PC-9 (cell line): Measurements from ENCODE around the gene XAB2. TPM values are rescaled to one million over a fixed set of nuclear protein-coding genes. Genes with fewer than 3 reads are reported as not detected.
A peak's percentile ranks its signal among the peaks of the same experiment; 100 is the strongest.
"Not testable (repeated sequence)": the region's sequence is repeated elsewhere in the genome, so short reads cannot be mapped to it uniquely, and the experiment has no call there.

Experiments used
- BruUV-seq: library from RNA; stranded (reverse); fragments of 400-500 nt; replicated peaks from 2 replicates; lab custom pipeline; 2021; lab: Mats Ljungman, UMichigan
- CTCF ChIA-PET: fragments of 300-600 bp; sonication (Branson Sonifier 250); formaldehyde crosslinking; loops from one replicate; lab custom pipeline; 2022; ENCODE audit warnings: antibody characterized with exemption; lab: Charles Lee
- POLR2A ChIA-PET: fragments of 300-600 bp; sonication (Branson Sonifier 250); formaldehyde crosslinking; loops from one replicate; lab custom pipeline; 2022; ENCODE audit warnings: antibody characterized with exemption; ENCODE audit not compliant: unreplicated experiment; lab: Charles Lee
- DNase-seq, 2 experiments: peaks; one replicate each; pipeline versions ENCODE4 v3.0.0 to v3.0.0-alpha.2; 2015 to 2022; ENCODE audit warnings: mixed read lengths in 1 of 2
- H2AFZ ChIP-seq: fragments of 200-600 bp; sonication (generic); 2 replicates; pipeline ENCODE4 v1.8.1; 2017; ENCODE audit warnings: antibody characterized with exemption
- H3F3A ChIP-seq: fragments of 200-600 bp; sonication (generic); 2 replicates; pipeline ENCODE4 v1.8.1; 2017; ENCODE audit warnings: antibody characterized with exemption, mild to moderate bottlenecking, low read depth; ENCODE audit not compliant: insufficient read depth
- H3K27ac ChIP-seq: fragments of 200-600 bp; sonication (generic); 2 replicates; pipeline ENCODE4 v1.6.1; 2016; ENCODE audit warnings: mixed run types
- H3K27me3 ChIP-seq: fragments of 200-600 bp; sonication (generic); 2 replicates; pipeline ENCODE4 v1.6.1; 2016; ENCODE audit warnings: low read depth, mixed run types; ENCODE audit not compliant: insufficient read depth
- H3K36me3 ChIP-seq: fragments of 200-600 bp; sonication (generic); 2 replicates; pipeline ENCODE4 v1.6.1; 2016; ENCODE audit warnings: low read depth, mixed run types
- H3K4me1 ChIP-seq: fragments of 200-600 bp; sonication (generic); replicated peaks from 2 replicates; pipeline ENCODE4 v1.6.1; 2016; ENCODE audit warnings: mixed run types; ENCODE audit not compliant: insufficient read depth
- H3K4me2 ChIP-seq: fragments of 200-600 bp; sonication (generic); 2 replicates; pipeline ENCODE4 v1.6.1; 2017; ENCODE audit warnings: mixed run types
- H3K4me3 ChIP-seq: fragments of 200-600 bp; sonication (generic); 2 replicates; pipeline ENCODE4 v1.6.1; 2016; ENCODE audit warnings: mixed run types
- H3K79me2 ChIP-seq: fragments of 200-600 bp; sonication (generic); 2 replicates; pipeline ENCODE4 v1.6.1; 2017; ENCODE audit warnings: low read depth, mixed run types
- H3K9me2 ChIP-seq: fragments of 200-600 bp; sonication (generic); 2 replicates; pipeline ENCODE4 v1.8.1; 2017; ENCODE audit warnings: mild to moderate bottlenecking; ENCODE audit not compliant: insufficient read depth
- H3K9me3 ChIP-seq: fragments of 200-600 bp; sonication (generic); 2 replicates; pipeline ENCODE4 v1.8.1; 2016; ENCODE audit warnings: low read depth; ENCODE audit not compliant: insufficient read depth
- H4K20me1 ChIP-seq: fragments of 200-600 bp; sonication (generic); 2 replicates; pipeline ENCODE4 v1.8.1; 2017; ENCODE audit not compliant: insufficient read depth
- EZH2 ChIP-seq: fragments of 200-600 bp; sonication (generic); IDR thresholded peaks from 2 replicates; pipeline ENCODE4 v1.8.0; 2017; ENCODE audit warnings: antibody characterized with exemption, low read depth
- intact Hi-C: fragments of 100-400 bp; cut with micrococcal nuclease; formaldehyde crosslinking; loops from one replicate; pipeline ENCODE4 v1.10.0; 2022; ENCODE audit not compliant: unreplicated experiment
- total RNA-seq: library from RNA; stranded (reverse); gene quantifications from 2 replicates; pipeline ENCODE4 v1.2.3, GENCODE V29; 2021
- TF ChIP-seq, protein P1 (sequence below): fragments of 200-600 bp; sonication (generic); conservative IDR thresholded peaks from 2 replicates; pipeline ENCODE4 v1.6.1; 2017; ENCODE audit warnings: mixed run types, antibody characterized with exemption, mild to moderate bottlenecking, moderate library complexity

Gene XAB2
- total RNA-seq, 1 experiment from 2014 or later = 44.9 TPM

DNA sequence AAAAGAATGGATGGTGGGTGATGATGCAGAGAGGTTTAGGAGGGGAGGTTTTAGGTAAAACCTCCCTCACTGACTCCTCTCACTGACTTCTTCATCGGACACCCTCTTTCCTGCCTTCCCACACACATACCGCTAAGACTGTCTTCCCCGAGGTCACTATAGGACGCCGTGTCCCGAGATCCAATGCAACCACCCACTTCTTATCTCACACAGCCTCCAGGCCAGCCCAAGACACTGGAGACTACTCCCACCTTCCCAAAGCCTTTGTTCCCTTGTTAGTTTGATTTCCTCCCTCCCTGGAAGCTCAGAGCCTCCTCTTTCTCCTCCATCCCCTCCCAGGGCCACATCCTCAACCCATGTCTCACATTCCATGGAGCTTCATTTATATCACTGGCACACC, 50.2 kb downstream of the XAB2 start:
- no peak overlapping the region for H3K4me2 ChIP-seq
- POLR2A ChIA-PET = interaction anchor here (0.6 kb wide), 1 partner anchor 98 kb away, joined by 3 read pairs; no protein-coding TSS in a partner anchor
- no TSS peak for BruUV-seq

GRCh38 chr19:7578127-7578526, 51.2 kb downstream of the XAB2 start:
- no peaks in the 10 kb centered on the region for H4K20me1 ChIP-seq
- no peaks in the 10 kb centered on the region for H3K9me3 ChIP-seq
- H3K4me1 ChIP-seq = peaks cover 8% of the 10 kb centered on the region; the same call in 1 of the 2 replicates
- no peak for DNase-seq
- no TSS peak for BruUV-seq
- no peaks in the 10 kb centered on the region for H3K79me2 ChIP-seq
- peaks cover 26% of the 10 kb centered on the region; the same call in 1 of the 2 replicates for H3K27me3 ChIP-seq
- no peak overlapping the region for H2AFZ ChIP-seq
- ChIA-PET CTCF (no interaction called here), POLR2A (no interaction called here)
- no peak for TF ChIP-seq EZH2
- TF ChIP-seq, protein P1, sequence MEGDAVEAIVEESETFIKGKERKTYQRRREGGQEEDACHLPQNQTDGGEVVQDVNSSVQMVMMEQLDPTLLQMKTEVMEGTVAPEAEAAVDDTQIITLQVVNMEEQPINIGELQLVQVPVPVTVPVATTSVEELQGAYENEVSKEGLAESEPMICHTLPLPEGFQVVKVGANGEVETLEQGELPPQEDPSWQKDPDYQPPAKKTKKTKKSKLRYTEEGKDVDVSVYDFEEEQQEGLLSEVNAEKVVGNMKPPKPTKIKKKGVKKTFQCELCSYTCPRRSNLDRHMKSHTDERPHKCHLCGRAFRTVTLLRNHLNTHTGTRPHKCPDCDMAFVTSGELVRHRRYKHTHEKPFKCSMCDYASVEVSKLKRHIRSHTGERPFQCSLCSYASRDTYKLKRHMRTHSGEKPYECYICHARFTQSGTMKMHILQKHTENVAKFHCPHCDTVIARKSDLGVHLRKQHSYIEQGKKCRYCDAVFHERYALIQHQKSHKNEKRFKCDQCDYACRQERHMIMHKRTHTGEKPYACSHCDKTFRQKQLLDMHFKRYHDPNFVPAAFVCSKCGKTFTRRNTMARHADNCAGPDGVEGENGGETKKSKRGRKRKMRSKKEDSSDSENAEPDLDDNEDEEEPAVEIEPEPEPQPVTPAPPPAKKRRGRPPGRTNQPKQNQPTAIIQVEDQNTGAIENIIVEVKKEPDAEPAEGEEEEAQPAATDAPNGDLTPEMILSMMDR = no peak
- intact Hi-C loops = no loop called here
- H3F3A ChIP-seq = peaks cover 18% of the 10 kb centered on the region
- no peak overlapping the region for H3K27ac ChIP-seq
- no peaks in the 10 kb centered on the region for H3K9me2 ChIP-seq
- H3K4me3 ChIP-seq = no peak overlapping the region
- H3K4me2 ChIP-seq = no peak overlapping the region
- no peaks in the 10 kb centered on the region for H3K36me3 ChIP-seq

More for the DNA sequence above, 50.2 kb downstream of the XAB2 start:
- Histone ChIP-seq H2AFZ (no peak overlapping the region), H3K9me3 (no peaks in the 10 kb centered on the region), H3K79me2 (no peaks in the 10 kb centered on the region), H3K4me3 (no peak overlapping the region), H3K4me1 (peaks cover 8% of the 10 kb centered on the region; the same call in 1 of the 2 replicates), H3K36me3 (no peaks in the 10 kb centered on the region), H3K27ac (no peak overlapping the region), H3K27me3 (peaks cover 30% of the 10 kb centered on the region; the same call in 1 of the 2 replicates), H3K9me2 (no peaks in the 10 kb centered on the region), H3F3A (peaks cover 8% of the 10 kb centered on the region; the same call in 1 of the 2 replicates), H4K20me1 (no peaks in the 10 kb centered on the region)
- TF ChIP-seq EZH2 = no peak
- DNase-seq = no peak
- intact Hi-C loops = no loop called here
- CTCF ChIA-PET = no interaction called here

DNA sequence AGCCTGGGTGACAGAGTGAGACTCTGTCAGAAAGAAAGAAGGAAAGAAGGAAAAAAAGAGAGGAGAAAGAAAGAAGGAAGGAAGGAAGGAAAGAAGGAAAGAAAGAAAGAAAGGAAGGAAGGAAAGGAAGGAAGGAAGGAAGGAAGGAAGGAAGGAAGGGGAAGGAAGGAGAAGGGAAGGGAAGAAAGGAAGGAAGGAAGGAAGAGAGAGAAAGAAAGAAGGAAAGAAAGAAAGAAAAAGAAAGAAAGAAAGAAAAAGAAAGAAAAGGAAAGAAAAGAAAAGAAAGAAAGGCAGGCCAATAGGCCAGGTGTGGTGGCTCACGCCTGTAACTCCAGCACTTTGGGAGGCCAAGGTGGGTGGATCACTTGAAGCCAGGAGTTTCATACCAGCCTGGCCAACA, 51.9 kb downstream of the XAB2 start:
- POLR2A ChIA-PET, DNase-seq, H3K27ac ChIP-seq, H4K20me1 ChIP-seq, H3K9me3 ChIP-seq, H3K4me1 ChIP-seq, H2AFZ ChIP-seq, H3K4me2 ChIP-seq, H3K36me3 ChIP-seq, BruUV-seq, intact Hi-C loops, H3K79me2 ChIP-seq, CTCF ChIA-PET, H3K4me3 ChIP-seq, H3K9me2 ChIP-seq: not testable (repeated sequence)
- H3K27me3 ChIP-seq = peaks cover 26% of the 10 kb centered on the region; the same call in 1 of the 2 replicates
- peaks cover 24% of the 10 kb centered on the region for H3F3A ChIP-seq

DNA sequence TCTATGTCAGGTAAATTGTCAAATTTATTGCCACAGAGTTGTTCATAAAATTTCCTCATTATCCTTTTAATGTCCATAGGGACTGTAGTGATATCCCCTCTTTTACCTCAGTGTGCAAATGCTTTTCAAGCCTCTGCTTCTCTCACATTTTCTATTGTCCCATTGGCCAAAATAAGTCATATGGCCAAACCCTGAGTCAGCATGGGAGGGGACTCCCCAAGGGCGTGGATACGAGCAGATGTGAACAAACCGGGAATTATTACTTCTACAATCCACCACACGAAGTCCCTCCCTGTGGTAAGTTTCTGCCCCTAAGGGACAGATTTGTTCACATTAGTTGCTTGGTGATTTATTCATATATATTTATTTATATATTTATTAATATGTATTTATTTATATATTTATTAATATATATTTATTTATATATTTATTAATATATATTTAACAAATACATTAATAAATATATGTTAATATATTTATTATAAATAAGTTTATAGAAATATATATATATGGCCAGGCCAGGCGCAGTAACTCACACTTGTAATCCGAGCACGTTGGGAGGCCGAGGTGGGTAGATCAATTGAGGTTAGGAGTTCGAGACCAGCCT, 53.8 kb downstream of the XAB2 start:
- no peak overlapping the region for H3K27ac ChIP-seq
- DNase-seq = peak; percentile 38 to 69
- no peak overlapping the region for H2AFZ ChIP-seq
- ChIA-PET CTCF (no interaction called here), POLR2A (no interaction called here)
- peak overlapping the region; percentile 7; the same call in 1 of the 2 replicates for H3K4me2 ChIP-seq
- H3K36me3 ChIP-seq = no peaks in the 10 kb centered on the region
- H3K9me2 ChIP-seq = no peaks in the 10 kb centered on the region
- H3K4me1 ChIP-seq = 0 out of 2 replicates have a peak, but pooled peaks cover 8% of the 10 kb centered on the region
- H3F3A ChIP-seq = peaks cover 27% of the 10 kb centered on the region
- H3K79me2 ChIP-seq = no peaks in the 10 kb centered on the region
- peaks cover 25% of the 10 kb centered on the region; the same call in 1 of the 2 replicates for H3K27me3 ChIP-seq
- no peak overlapping the region for H3K4me3 ChIP-seq
- TF ChIP-seq, protein P1 = no peak
- no peak for TF ChIP-seq EZH2
- H4K20me1 ChIP-seq = no peaks in the 10 kb centered on the region
- intact Hi-C loops = no loop called here
- no peaks in the 10 kb centered on the region for H3K9me3 ChIP-seq
- no TSS peak for BruUV-seq
